Stimulated activated CD4-positive, alpha-beta T cell treated with anti-CD3 and anti-CD28 coated beads, Interleukin-12 subunit alpha, Interleukin-12 subunit beta, amount 100 ng/mL, for 4 hours (primary cell): ENCODE data around the gene USHBP1.
"Not testable (repeated sequence)": the region's sequence is repeated elsewhere in the genome, so short reads cannot be mapped to it uniquely, and the experiment has no call there.

ENCODE experiments used
- DNase-seq: peaks from one replicate; pipeline ENCODE4 v3.0.0-alpha.2; 2020

Gene USHBP1

GRCh38 chr19:17264641-17264979, at the start of gene USHBP1:
TSS of gene USHBP1 (minus strand) at chr19:17264745. CDS start at chr19:17264299, 446 bp downstream.
- no peak for DNase-seq

- DNase-seq, result no peak
Observed at GRCh38 chr19:17314007-17314593, 49.6 kb upstream of the USHBP1 start.

- no peak for DNase-seq
Observed at GRCh38 chr19:17312189-17313113, 47.9 kb upstream of the USHBP1 start.

- DNase-seq, result no peak
Observed at GRCh38 chr19:17311455-17312188, 47.1 kb upstream of the USHBP1 start.

GRCh38 chr19:17309965-17310461, 45.5 kb upstream of the USHBP1 start:
- DNase-seq, result no peak

- peak; percentile 95 for DNase-seq
Observed at GRCh38 chr19:17309198-17309964, 44.8 kb upstream of the USHBP1 start, which contains the start of gene DDA1. TSS of gene DDA1 (plus strand) at chr19:17309563. CDS start at chr19:17309655, 92 bp downstream.

- DNase-seq, result no peak
Observed at GRCh38 chr19:17307876-17308377, 43.4 kb upstream of the USHBP1 start.

GRCh38 chr19:17306285-17306714, 41.8 kb upstream of the USHBP1 start:
- no peak for DNase-seq

GRCh38 chr19:17305517-17306284, 41.2 kb upstream of the USHBP1 start, which contains the start of gene MRPL34:
TSS of gene MRPL34 (plus strand) at chr19:17305872. CDS start at chr19:17305893, 21 bp downstream.
- DNase-seq, result peak; percentile 90

GRCh38 chr19:17305216-17305516, 40.6 kb upstream of the USHBP1 start:
- DNase-seq, result no peak

- no peak for DNase-seq
Observed at GRCh38 chr19:17304386-17305215, 40.1 kb upstream of the USHBP1 start.

GRCh38 chr19:17303940-17304267, 39.4 kb upstream of the USHBP1 start:
- DNase-seq, result no peak

- DNase-seq, result peak; percentile 89
Observed at GRCh38 chr19:17303167-17303939, 38.8 kb upstream of the USHBP1 start, which contains the start of gene ABHD8. TSS of gene ABHD8 (minus strand) at chr19:17303425. CDS start at chr19:17301616, 1,809 bp downstream.

- DNase-seq, result no peak
Observed at GRCh38 chr19:17302391-17303166, 38.0 kb upstream of the USHBP1 start.

GRCh38 chr19:17300992-17301619, 36.6 kb upstream of the USHBP1 start:
- no peak for DNase-seq

- no peak for DNase-seq
Observed at GRCh38 chr19:17296976-17297375, 32.4 kb upstream of the USHBP1 start.

- DNase-seq, result no peak
Observed at GRCh38 chr19:17296273-17296672, 31.7 kb upstream of the USHBP1 start.

- DNase-seq, result not testable (repeated sequence)
Observed at GRCh38 chr19:17295551-17295950, 31.0 kb upstream of the USHBP1 start.
